Thyroid gland (tissue), 4 donors: ENCODE results near the gene UBTD1.

ENCODE experiments used
- CTCF ChIP-seq, 6 experiments: fragments of 200-600 bp in 3 of 6; fragments of 450-650 bp in 3 of 6; sonication (generic) in 3 of 6; IDR thresholded peaks; one replicate each; pipeline ENCODE4 v1.5.1; 2016 to 2019; ENCODE audit warnings: antibody characterized with exemption in 6 of 6, mild to moderate bottlenecking in 2 of 6, inconsistent platforms in 1 of 6, moderate library complexity in 1 of 6
- POLR2A ChIP-seq, 2 donors: fragments of 450-650 bp; IDR thresholded peaks; one replicate each; pipeline ENCODE4 v1.6.1; 2017; ENCODE audit warnings: antibody characterized with exemption in 2 of 2, mild to moderate bottlenecking in 2 of 2, moderate library complexity in 1 of 2

- TF ChIP-seq CTCF (IDR thresholded peaks at IDR 0.05) (no peak), POLR2A (IDR thresholded peaks at IDR 0.05) (no peak)
These were observed 24.2 kb downstream of the UBTD1 start for GRCh38 chr10:97522937-97523336.
